ENCODE results near the gene GRM4.

Gene GRM4

DNA sequence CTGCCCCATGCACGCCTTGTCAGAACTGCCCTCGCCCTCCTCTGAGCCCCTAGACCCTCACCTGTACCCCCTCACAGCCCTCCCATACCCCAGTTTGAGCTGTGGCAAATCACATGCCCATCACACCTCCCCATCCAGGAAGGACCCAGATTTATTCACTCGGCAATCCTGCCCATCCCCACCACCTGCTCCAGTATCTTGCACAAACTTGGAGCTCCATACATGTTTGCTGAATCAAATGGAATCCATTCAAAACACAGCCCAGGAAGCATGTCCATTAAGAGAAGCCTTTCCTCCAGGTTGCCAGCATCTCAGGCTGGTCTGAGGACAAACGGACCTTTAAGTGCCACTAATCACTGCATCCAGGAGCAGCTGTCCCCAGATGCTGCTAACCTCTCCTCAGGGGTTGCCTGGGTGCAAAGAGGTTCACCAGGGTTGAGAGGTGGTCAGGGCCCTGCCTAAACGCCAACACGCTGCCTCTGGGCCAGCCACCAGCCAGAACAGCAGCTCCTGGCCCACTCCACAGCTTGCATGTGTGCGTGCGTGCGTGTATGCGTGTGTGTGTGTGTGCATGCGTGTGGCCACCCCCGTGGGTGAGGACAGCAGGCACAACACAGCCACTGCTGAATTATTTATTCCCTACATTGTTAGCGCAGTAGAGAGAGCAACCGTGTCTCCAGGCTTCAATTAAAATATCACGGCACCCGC lies 31.0 kb downstream of the GRM4 start:
- no peak for DNase-seq (ENCODE audit: low read depth)
- no peak overlapping the region for H3K4me3 ChIP-seq (ENCODE audit: low read depth, low read length)
- TF ChIP-seq, protein P1, sequence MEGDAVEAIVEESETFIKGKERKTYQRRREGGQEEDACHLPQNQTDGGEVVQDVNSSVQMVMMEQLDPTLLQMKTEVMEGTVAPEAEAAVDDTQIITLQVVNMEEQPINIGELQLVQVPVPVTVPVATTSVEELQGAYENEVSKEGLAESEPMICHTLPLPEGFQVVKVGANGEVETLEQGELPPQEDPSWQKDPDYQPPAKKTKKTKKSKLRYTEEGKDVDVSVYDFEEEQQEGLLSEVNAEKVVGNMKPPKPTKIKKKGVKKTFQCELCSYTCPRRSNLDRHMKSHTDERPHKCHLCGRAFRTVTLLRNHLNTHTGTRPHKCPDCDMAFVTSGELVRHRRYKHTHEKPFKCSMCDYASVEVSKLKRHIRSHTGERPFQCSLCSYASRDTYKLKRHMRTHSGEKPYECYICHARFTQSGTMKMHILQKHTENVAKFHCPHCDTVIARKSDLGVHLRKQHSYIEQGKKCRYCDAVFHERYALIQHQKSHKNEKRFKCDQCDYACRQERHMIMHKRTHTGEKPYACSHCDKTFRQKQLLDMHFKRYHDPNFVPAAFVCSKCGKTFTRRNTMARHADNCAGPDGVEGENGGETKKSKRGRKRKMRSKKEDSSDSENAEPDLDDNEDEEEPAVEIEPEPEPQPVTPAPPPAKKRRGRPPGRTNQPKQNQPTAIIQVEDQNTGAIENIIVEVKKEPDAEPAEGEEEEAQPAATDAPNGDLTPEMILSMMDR (IDR thresholded peaks at IDR 0.05; ENCODE audit: low read depth, low read length, missing control alignments), result no peak

DNA sequence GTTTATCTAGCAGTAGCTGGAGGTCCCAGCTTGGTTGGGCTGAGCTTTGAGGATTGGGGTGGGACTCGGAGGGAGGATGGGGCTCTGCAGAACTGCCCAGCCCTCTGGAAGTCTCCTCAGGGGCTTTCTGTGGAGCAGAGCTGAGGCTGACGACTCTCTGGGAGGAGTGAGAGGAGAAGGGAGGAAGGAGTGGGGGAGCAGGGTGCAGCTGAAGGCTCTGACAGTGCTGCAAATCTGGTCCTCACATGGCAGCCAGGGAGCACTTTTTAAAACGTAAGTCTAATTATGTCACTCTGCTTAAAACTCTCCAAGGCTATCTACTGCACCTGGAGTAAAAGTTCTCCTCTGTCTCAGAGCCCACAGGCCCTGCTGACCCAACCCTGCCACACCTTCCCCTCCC lies 32.4 kb downstream of the GRM4 start:
- DNase-seq (ENCODE audit: low read depth), result no peak
- H3K4me3 ChIP-seq (ENCODE audit: low read depth, low read length), result no peak overlapping the region
- TF ChIP-seq, protein P1 (IDR thresholded peaks at IDR 0.05; ENCODE audit: low read depth, low read length, missing control alignments), result no peak

DNA sequence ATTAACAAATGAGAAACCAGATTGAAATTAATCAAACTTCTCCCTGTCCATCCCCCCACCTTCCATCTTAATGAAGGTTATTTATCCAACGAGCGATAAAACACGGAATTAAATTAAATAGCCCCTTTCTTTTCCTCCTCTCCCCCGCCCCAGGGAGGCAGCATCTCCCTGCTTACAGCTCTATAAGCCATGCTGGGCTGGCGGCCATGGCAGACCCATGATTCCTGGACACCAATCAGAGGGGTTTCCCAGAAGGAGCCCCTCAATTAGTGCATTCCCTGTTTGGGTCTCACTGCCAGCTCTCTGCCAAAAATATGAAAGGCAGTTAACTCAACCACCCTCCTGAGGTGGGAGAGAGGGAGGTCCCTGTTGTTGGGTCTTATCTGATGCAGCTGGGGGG lies 33.8 kb downstream of the GRM4 start:
- TF ChIP-seq, protein P1 (IDR thresholded peaks at IDR 0.05; ENCODE audit: low read depth, low read length, missing control alignments), result no peak
- DNase-seq (ENCODE audit: low read depth), result no peak
- no peak overlapping the region for H3K4me3 ChIP-seq (ENCODE audit: low read depth, low read length)

DNA sequence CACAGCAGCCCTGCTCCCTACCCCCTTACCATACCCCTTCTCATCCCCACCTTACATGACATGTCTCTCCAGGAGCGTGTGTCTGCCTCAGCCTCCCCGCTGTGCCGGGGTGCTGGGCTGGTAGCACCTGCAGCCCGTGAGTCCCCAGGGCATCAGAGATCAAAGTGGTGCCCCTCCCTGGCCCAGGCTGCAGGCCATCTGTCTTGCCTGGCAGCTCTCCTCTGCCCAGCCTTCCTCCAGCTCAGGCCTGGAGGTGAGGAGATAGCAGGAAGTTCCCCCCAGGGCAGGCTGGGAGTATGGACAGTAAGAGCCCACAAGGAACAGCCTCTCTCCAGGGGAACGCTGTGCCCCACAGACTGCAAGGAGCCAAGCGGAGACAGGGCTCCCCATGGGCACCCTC lies 35.3 kb downstream of the GRM4 start:
- DNase-seq (ENCODE audit: low read depth), result no peak
- H3K4me3 ChIP-seq (ENCODE audit: low read depth, low read length), result no peak overlapping the region
- TF ChIP-seq, protein P1 (IDR thresholded peaks at IDR 0.05; ENCODE audit: low read depth, low read length, missing control alignments), result no peak

DNA sequence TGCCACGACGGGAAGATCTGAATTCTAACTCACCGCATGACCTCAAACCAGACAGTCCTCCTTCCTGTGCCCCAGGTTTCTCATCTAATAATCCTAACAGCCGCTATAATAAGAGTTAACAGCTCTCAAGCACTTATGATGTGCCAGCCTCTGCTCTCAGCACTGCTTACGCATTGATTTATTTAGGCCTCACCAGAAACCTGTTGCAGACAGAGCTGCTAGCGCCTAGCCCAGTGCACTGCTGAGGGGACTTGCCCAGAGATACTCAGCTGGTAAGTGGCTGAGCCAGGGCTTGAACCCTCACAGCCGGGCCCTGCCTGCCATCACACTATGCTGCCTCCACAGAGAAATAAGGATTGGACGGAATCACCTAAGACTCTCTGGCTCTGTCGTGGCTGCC lies 37.7 kb downstream of the GRM4 start:
- TF ChIP-seq, protein P1 (IDR thresholded peaks at IDR 0.05; ENCODE audit: low read depth, low read length, missing control alignments), result no peak
- no peak overlapping the region for H3K4me3 ChIP-seq (ENCODE audit: low read depth, low read length)
- no peak for DNase-seq (ENCODE audit: low read depth)

DNA sequence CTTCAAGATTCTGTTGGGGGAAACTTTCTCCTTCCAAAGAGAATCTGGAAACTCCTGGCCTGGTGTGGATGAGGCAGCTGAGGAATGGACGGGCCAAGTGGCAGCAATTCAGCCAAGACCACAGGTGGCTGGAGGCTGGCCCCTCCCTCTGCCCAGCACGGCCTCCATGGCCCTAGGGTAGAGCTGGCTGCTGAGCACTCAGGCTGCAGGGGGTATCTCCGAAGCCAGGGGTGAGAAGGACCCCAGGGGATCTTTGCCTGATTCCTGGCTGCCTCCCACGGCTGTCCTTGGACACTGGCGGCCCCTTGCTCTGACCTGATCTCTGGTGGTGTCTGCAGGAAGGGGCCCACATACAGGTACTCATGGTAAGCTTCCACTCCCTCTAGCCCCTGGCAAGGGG lies 39.0 kb downstream of the GRM4 start:
- no peak for DNase-seq (ENCODE audit: low read depth)
- TF ChIP-seq, protein P1 (IDR thresholded peaks at IDR 0.05; ENCODE audit: low read depth, low read length, missing control alignments), result no peak
- no peak overlapping the region for H3K4me3 ChIP-seq (ENCODE audit: low read depth, low read length)

DNA sequence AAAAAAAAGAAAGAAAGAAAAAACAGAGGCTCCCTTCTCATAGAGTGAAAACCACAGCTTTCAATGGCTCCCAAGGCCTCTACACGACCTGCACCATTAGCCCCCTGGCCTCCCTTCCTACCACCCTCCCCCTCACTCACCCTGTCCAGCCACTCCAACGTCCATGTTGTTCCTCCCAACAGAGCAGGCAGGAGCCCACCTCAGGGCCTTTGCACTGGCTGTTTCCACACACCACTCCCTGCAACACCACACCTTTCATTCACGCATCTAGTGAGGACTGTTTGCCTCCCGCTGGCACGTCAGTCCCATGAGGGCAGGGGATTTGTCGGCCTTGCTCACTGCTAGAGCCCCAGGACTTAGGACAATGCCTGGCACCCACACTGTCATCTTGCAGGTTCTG lies 39.5 kb downstream of the GRM4 start:
- TF ChIP-seq, protein P1 (IDR thresholded peaks at IDR 0.05; ENCODE audit: low read depth, low read length, missing control alignments), result no peak
- no peak for DNase-seq (ENCODE audit: low read depth)
- no peak overlapping the region for H3K4me3 ChIP-seq (ENCODE audit: low read depth, low read length)
